Measurements from ENCODE around the gene CARD18.

CARD18 gene

GRCh38 chr11:105139669-105140068 lies at the start of gene CARD18:
Gene CARD18, minus strand, starts transcription at chr11:105139769. Its CDS starts 43 bp downstream, at chr11:105139726.
- in situ Hi-C loops (cut with HindIII; ENCODE audit: low pct_unique_long_range_greater_than_20kb, low sequenced_read_pairs), result no loop called here
- TF ChIP-seq JUND (IDR thresholded peaks at IDR 0.05; ENCODE audit: low read depth), result no peak
- no peak for DNase-seq (ENCODE audit: low read depth in 1 of 2, low spot score in 1 of 2)

- no peak for DNase-seq (ENCODE audit: low read depth in 1 of 2, low spot score in 1 of 2)
- in situ Hi-C loops (cut with HindIII; ENCODE audit: low pct_unique_long_range_greater_than_20kb, low sequenced_read_pairs), result no loop called here
- TF ChIP-seq JUND (IDR thresholded peaks at IDR 0.05; ENCODE audit: low read depth), result no peak
Observed at GRCh38 chr11:105183987-105184386, 44.4 kb upstream of the CARD18 start.

GRCh38 chr11:105183426-105183825 lies 43.9 kb upstream of the CARD18 start:
- TF ChIP-seq JUND (IDR thresholded peaks at IDR 0.05; ENCODE audit: low read depth), result no peak
- in situ Hi-C loops (cut with HindIII; ENCODE audit: low pct_unique_long_range_greater_than_20kb, low sequenced_read_pairs), result no loop called here
- DNase-seq (ENCODE audit: low read depth in 1 of 2, low spot score in 1 of 2), result no peak

GRCh38 chr11:105181521-105181920 lies 42.0 kb upstream of the CARD18 start:
- peak in 1 of 2 experiments; percentile 23 for DNase-seq (ENCODE audit: low read depth in 1 of 2, low spot score in 1 of 2)
- no peak for TF ChIP-seq JUND (IDR thresholded peaks at IDR 0.05; ENCODE audit: low read depth)
- in situ Hi-C loops (cut with HindIII; ENCODE audit: low pct_unique_long_range_greater_than_20kb, low sequenced_read_pairs), result no loop called here

- in situ Hi-C loops (cut with HindIII; ENCODE audit: low pct_unique_long_range_greater_than_20kb, low sequenced_read_pairs), result no loop called here
- no peak for DNase-seq (ENCODE audit: low read depth in 1 of 2, low spot score in 1 of 2)
- no peak for TF ChIP-seq JUND (IDR thresholded peaks at IDR 0.05; ENCODE audit: low read depth)
Observed at GRCh38 chr11:105181100-105181499, 41.5 kb upstream of the CARD18 start.

- no peak for TF ChIP-seq JUND (IDR thresholded peaks at IDR 0.05; ENCODE audit: low read depth)
- peak in 1 of 2 experiments; percentile 34 for DNase-seq (ENCODE audit: low read depth in 1 of 2, low spot score in 1 of 2)
- in situ Hi-C loops (cut with HindIII; ENCODE audit: low pct_unique_long_range_greater_than_20kb, low sequenced_read_pairs), result no loop called here
Observed at GRCh38 chr11:105179542-105180278, 40.1 kb upstream of the CARD18 start.

- in situ Hi-C loops (cut with HindIII; ENCODE audit: low pct_unique_long_range_greater_than_20kb, low sequenced_read_pairs), result no loop called here
- DNase-seq (ENCODE audit: low read depth in 1 of 2, low spot score in 1 of 2), result no peak
- no peak for TF ChIP-seq JUND (IDR thresholded peaks at IDR 0.05; ENCODE audit: low read depth)
Observed at GRCh38 chr11:105177658-105178057, 38.1 kb upstream of the CARD18 start.

- in situ Hi-C loops (cut with HindIII; ENCODE audit: low pct_unique_long_range_greater_than_20kb, low sequenced_read_pairs), result no loop called here
- DNase-seq (ENCODE audit: low read depth in 1 of 2, low spot score in 1 of 2), result no peak
- no peak for TF ChIP-seq JUND (IDR thresholded peaks at IDR 0.05; ENCODE audit: low read depth)
Observed at GRCh38 chr11:105168457-105168856, 28.9 kb upstream of the CARD18 start.

GRCh38 chr11:105167244-105167643 lies 27.7 kb upstream of the CARD18 start:
- DNase-seq (ENCODE audit: low read depth in 1 of 2, low spot score in 1 of 2), result no peak
- in situ Hi-C loops (cut with HindIII; ENCODE audit: low pct_unique_long_range_greater_than_20kb, low sequenced_read_pairs), result no loop called here
- TF ChIP-seq JUND (IDR thresholded peaks at IDR 0.05; ENCODE audit: low read depth), result no peak

- in situ Hi-C loops (cut with HindIII; ENCODE audit: low pct_unique_long_range_greater_than_20kb, low sequenced_read_pairs), result no loop called here
- no peak for DNase-seq (ENCODE audit: low read depth in 1 of 2, low spot score in 1 of 2)
- TF ChIP-seq JUND (IDR thresholded peaks at IDR 0.05; ENCODE audit: low read depth), result no peak
Observed at GRCh38 chr11:105164208-105164607, 24.6 kb upstream of the CARD18 start.

- in situ Hi-C loops (cut with HindIII; ENCODE audit: low pct_unique_long_range_greater_than_20kb, low sequenced_read_pairs), result no loop called here
- TF ChIP-seq JUND (IDR thresholded peaks at IDR 0.05; ENCODE audit: low read depth), result no peak
- DNase-seq (ENCODE audit: low read depth in 1 of 2, low spot score in 1 of 2), result no peak
Observed at GRCh38 chr11:105162506-105162905, 22.9 kb upstream of the CARD18 start.

- DNase-seq (ENCODE audit: low read depth in 1 of 2, low spot score in 1 of 2), result no peak
- in situ Hi-C loops (cut with HindIII; ENCODE audit: low pct_unique_long_range_greater_than_20kb, low sequenced_read_pairs), result no loop called here
- TF ChIP-seq JUND (IDR thresholded peaks at IDR 0.05; ENCODE audit: low read depth), result no peak
Observed at GRCh38 chr11:105158436-105158835, 18.9 kb upstream of the CARD18 start.

- no peak for TF ChIP-seq JUND (IDR thresholded peaks at IDR 0.05; ENCODE audit: low read depth)
- no peak for DNase-seq (ENCODE audit: low read depth in 1 of 2, low spot score in 1 of 2)
- in situ Hi-C loops (cut with HindIII; ENCODE audit: low pct_unique_long_range_greater_than_20kb, low sequenced_read_pairs), result no loop called here
Observed at GRCh38 chr11:105156720-105157119, 17.2 kb upstream of the CARD18 start.

GRCh38 chr11:105156231-105156630 lies 16.7 kb upstream of the CARD18 start:
- no peak for TF ChIP-seq JUND (IDR thresholded peaks at IDR 0.05; ENCODE audit: low read depth)
- DNase-seq (ENCODE audit: low read depth in 1 of 2, low spot score in 1 of 2), result peak in 1 of 2 experiments; percentile 61
- in situ Hi-C loops (cut with HindIII; ENCODE audit: low pct_unique_long_range_greater_than_20kb, low sequenced_read_pairs), result no loop called here
